GM12872 (cell line): Measurements from ENCODE around the gene ADA.

ENCODE experiments used
- TF ChIP-seq, protein P1 (sequence below): IDR thresholded peaks from 3 replicates; pipeline ENCODE4 v1.5.1; 2011; ENCODE audit warnings: low read depth, mild to moderate bottlenecking, low read length, moderate library complexity; ENCODE audit not compliant: insufficient read depth

ADA gene

DNA sequence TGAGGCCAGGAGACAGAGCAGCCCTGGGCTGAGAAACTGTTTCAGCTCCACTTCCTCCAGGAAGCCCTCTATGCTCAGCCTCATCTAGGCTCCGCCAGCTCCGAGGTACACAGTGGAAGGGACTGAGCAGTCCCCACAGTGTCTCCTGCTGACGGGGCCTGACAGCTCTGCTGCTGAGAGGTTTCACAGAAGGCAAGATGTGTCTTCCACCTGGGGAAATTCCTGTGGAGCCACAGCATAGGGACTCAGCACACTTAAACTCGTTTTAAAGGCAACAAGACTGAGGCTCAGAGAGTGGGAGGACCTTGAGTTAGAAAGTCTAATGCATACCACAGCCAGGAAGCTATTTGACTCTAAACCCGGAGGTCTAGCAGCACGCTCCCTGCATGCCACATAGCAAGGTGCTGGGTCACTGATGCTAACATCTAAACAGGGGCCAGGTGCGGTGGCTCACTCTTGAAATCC, 6.8 kb downstream of the ADA start:
- TF ChIP-seq, protein P1, sequence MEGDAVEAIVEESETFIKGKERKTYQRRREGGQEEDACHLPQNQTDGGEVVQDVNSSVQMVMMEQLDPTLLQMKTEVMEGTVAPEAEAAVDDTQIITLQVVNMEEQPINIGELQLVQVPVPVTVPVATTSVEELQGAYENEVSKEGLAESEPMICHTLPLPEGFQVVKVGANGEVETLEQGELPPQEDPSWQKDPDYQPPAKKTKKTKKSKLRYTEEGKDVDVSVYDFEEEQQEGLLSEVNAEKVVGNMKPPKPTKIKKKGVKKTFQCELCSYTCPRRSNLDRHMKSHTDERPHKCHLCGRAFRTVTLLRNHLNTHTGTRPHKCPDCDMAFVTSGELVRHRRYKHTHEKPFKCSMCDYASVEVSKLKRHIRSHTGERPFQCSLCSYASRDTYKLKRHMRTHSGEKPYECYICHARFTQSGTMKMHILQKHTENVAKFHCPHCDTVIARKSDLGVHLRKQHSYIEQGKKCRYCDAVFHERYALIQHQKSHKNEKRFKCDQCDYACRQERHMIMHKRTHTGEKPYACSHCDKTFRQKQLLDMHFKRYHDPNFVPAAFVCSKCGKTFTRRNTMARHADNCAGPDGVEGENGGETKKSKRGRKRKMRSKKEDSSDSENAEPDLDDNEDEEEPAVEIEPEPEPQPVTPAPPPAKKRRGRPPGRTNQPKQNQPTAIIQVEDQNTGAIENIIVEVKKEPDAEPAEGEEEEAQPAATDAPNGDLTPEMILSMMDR, result no peak

DNA sequence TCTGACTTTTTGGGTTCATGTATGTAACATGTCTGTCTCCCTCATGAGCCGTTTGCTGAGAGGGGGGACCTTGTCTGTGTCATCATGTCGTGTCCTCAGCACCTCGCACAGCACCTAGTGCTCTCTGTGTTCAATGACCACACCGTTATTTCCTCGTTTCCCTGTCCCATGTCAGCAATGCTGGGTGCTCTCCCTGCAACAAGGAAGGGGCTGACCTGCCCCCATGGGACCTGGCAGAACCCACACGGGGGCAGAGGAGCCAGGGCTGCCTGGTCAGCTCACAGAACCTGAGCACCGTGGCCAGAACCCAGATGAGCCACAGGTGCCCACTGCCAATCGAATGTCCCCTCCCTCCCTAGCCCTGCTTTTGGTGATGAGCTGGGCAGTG, 7.3 kb downstream of the ADA start:
- TF ChIP-seq, protein P1, result no peak

DNA sequence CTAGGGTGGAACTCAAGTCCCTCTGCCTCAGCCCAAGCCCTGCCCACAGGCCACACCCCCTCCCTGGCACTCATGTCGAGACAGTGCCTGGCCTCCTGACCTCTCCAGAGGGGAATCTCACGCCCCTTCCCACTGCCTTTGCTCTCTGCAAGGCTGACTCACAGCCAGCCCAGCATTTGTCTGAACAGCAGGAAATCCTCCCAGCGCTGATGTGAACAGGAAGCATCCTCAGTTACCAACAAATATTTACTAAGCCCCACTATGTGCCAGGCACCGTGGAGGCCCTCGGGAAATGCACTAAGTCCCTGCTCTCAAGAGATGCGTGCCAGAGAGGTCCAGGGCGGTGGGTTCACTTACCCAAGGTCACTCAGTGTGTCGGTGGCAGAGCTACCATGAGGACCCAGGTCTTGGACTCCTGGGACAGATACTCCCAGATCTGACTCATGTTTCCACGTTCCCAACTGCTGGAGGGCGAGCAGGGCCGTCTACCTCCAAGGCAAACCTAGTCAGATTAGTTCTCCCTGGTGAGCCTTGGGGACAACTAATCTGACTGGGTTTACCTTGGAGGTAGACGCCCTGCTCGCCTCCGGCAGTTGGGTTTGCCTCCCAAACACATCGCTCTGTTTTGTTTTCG, 7.8 kb downstream of the ADA start:
- TF ChIP-seq, protein P1, result no peak

DNA sequence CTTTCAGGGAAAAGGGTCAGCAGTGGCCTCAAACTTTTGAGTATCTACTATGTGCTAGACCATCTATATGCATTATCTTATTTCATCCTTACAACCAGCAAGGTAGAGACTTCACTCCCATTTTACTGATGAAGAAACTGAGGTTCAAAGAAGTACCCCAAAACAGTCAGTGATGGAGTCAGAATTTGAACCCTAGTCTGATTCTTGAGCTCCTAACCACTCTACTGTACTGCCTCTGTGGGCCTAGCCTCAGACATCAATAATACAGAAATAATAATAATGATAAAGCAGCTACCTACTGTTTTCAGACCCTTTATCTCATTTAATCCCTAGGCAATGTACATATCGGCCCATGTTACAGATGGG, 8.4 kb downstream of the ADA start:
- TF ChIP-seq, protein P1, result no peak

DNA sequence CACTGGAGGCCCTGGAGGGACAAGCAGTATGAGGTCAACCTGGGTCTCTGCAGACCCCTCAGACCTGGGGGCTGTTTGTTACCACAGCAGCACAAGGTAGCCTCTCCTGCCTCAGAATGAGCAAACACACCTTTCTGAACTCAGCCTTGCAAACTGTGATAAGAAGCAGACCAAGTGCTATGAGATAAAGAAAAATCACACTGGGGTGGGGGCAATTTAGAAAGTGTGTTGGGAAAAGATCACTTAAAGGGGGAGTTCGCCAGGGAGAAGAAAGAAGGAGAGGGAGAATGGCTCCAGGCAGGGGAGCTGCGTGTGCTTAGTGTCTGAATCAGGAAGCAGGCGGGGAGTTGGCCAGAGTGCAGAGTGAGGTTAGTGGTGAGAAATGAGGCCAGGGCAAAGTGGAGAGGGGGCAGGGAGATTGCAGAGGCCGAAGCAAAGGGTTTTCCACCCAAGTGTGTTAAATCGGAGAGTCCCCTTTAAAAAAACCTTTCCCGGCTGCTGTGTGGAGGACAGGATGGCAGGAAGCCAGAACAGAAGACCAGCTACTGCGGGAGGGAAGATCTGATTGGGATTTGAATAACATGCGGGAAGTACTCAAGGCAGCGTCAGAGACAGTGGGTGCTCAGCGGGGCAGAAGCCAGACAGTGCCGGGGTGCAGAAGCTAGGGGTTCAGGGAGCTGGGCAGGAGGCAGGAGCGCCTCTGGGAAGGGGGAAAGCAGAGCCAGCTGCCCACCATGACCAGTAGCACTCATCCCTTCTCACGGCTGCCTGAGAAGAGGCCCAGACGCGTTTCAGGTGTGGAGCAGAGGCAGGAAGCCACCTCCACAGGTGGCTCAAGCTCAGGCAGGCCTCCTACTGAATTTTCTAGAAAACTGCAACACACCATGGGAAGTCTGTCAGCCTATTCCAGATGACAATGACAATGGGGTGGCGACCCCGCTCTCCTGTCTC, 9.0 kb downstream of the ADA start:
- TF ChIP-seq, protein P1, result peak; percentile 50

DNA sequence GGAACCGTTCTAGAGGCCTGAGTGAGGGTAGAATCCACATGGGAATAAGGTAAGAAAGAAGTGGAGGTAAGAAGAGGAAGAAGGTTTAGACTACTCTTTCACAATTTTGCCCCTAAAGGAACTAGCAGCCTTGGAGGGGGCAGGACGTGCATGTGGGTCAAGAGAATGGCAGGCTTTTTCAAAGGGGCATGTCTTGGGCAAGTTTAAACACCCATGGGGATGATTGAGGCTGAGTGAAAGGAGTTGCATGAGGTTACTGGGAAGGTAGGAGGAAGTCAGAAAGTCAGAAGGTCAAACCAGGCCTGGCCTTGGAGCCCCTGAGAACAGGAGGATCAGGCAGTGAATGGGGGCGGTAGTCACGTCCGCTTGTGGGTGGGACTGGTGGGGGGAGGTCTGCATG, 10.2 kb downstream of the ADA start:
- TF ChIP-seq, protein P1, result no peak

DNA sequence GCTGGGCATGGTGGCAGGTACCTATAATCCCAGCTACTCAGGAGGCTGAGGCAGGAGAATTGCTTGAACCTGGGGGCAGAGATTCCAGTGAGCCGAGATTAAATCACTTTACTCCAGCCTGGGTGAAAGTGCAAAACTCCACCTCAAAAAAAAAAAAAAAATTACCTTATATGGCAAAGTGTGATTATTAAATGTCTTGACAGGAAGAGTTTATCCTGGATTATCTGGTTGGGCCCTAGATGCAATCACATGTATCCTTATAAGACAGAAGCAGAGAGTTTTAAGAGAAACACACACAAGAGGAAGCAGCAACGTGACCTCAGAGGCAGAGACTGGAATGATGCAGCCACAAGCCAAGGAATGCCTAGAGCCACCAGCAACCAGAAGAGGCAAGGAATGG, 11.0 kb downstream of the ADA start:
- TF ChIP-seq, protein P1, result no peak
